ENCODE results near the gene HSPBAP1.
A peak's percentile ranks its signal among the peaks of the same experiment; 100 is the strongest.

HSPBAP1 gene

DNA sequence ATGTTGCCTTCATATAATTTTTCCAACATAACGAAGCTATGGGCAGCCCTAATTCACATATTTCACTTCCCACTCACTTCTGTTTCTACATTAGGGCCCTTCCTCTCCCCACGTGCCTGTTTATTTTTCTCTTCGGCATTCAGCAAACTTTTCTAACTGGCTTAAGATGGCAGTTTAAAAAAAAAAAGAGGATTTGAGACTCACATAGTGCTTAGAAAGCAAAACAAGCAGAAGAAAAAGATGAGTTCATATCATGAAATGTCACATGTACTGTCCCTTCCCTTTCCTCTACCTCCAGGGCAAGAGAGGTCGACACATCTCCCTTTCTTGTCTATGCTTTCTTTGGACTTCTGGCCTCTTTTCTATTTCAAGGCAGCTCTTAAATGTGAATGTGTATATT lies 31.8 kb upstream of the HSPBAP1 start:
- Histone ChIP-seq H3K9ac (ENCODE audit: low read length) (peak overlapping the region; percentile 11; the same call in 1 of the 2 replicates), H3K36me3 (replicated peaks; ENCODE audit: low read depth, low read length) (no peaks in the 10 kb centered on the region), H2AFZ (ENCODE audit: low read depth, low read length) (no peak overlapping the region), H3K4me3 (ENCODE audit: low read length) (peak overlapping the region; percentile 6), H3K4me1 (ENCODE audit: low read length) (peaks cover 14% of the 10 kb centered on the region), H3K79me2 (ENCODE audit: low read length) (no peaks in the 10 kb centered on the region), H4K20me1 (ENCODE audit: insufficient read depth, low read length) (no peaks in the 10 kb centered on the region), H3K27ac (ENCODE audit: low read length) (peak overlapping the region; percentile 34), H3K27me3 (ENCODE audit: low read depth, low read length) (no peaks in the 10 kb centered on the region), H3K9me3 (ENCODE audit: insufficient read depth, low read length) (no peaks in the 10 kb centered on the region), H3K4me2 (ENCODE audit: low read length) (peak overlapping the region; percentile 46)
- TF ChIP-seq, protein P1, sequence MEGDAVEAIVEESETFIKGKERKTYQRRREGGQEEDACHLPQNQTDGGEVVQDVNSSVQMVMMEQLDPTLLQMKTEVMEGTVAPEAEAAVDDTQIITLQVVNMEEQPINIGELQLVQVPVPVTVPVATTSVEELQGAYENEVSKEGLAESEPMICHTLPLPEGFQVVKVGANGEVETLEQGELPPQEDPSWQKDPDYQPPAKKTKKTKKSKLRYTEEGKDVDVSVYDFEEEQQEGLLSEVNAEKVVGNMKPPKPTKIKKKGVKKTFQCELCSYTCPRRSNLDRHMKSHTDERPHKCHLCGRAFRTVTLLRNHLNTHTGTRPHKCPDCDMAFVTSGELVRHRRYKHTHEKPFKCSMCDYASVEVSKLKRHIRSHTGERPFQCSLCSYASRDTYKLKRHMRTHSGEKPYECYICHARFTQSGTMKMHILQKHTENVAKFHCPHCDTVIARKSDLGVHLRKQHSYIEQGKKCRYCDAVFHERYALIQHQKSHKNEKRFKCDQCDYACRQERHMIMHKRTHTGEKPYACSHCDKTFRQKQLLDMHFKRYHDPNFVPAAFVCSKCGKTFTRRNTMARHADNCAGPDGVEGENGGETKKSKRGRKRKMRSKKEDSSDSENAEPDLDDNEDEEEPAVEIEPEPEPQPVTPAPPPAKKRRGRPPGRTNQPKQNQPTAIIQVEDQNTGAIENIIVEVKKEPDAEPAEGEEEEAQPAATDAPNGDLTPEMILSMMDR (IDR thresholded peaks at IDR 0.05; ENCODE audit: low read depth, low read length) = no peak
- no peak for TF ChIP-seq EZH2phosphoT487 (IDR thresholded peaks at IDR 0.05; ENCODE audit: low read depth)

DNA sequence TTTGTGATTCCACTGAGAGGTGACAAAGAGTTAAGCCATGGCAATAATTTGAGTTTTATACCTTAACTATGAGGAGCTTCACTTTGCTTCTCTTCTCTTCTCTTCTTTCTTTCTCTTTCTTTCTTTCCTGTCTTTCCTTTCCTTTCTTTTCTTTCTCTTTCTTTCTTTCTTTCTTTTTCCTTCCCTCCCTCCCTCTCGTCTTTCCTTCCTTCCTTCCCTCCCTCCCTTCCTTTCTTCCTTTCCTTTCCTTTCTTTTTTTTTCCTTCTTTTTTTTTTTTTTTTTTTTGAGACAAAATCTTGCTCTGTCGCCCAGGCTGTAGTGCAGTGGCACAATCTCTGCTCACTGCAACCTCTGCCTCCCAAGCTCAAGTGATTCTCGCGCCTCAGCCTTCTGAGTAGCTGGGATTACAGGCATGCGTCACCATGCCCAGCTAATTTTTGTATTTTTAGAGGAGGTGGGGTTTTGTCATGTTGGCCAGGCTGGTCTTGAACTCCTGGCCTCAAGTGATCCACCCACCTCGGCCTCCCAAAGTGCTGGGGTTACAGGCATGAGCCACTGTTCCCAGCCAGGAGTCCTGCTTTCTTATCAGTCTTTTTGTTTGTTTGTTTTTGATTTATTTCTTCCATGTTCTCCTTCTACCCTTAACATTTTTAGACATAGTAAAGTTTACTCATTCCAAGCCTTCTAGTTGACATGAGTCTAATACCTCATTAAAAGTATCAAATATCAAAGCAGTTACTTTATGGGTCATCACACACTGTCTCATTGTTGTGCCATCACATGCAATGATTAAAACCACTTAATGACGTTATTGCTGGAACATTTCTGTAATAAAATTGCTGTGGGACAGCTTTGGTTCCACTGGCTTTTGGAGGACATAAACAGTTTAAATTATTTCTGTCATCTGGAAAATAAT lies 31.1 kb upstream of the HSPBAP1 start:
- H3K36me3 ChIP-seq (replicated peaks; ENCODE audit: low read depth, low read length) = no peaks in the 10 kb centered on the region
- peak overlapping the region; percentile 6 for H3K4me3 ChIP-seq (ENCODE audit: low read length)
- no peaks in the 10 kb centered on the region for H3K79me2 ChIP-seq (ENCODE audit: low read length)
- peak overlapping the region; percentile 46 for H3K4me2 ChIP-seq (ENCODE audit: low read length)
- H3K9me3 ChIP-seq (ENCODE audit: insufficient read depth, low read length) = no peaks in the 10 kb centered on the region
- peaks cover 14% of the 10 kb centered on the region for H3K4me1 ChIP-seq (ENCODE audit: low read length)
- no peaks in the 10 kb centered on the region for H3K27me3 ChIP-seq (ENCODE audit: low read depth, low read length)
- H2AFZ ChIP-seq (ENCODE audit: low read depth, low read length) = no peak overlapping the region
- peak overlapping the region; percentile 34; the same call in 1 of the 2 replicates for H3K27ac ChIP-seq (ENCODE audit: low read length)
- TF ChIP-seq, protein P1 (IDR thresholded peaks at IDR 0.05; ENCODE audit: low read depth, low read length) = no peak
- no peak for TF ChIP-seq EZH2phosphoT487 (IDR thresholded peaks at IDR 0.05; ENCODE audit: low read depth)
- no peak overlapping the region for H3K9ac ChIP-seq (ENCODE audit: low read length)
- H4K20me1 ChIP-seq (ENCODE audit: insufficient read depth, low read length) = no peaks in the 10 kb centered on the region

DNA sequence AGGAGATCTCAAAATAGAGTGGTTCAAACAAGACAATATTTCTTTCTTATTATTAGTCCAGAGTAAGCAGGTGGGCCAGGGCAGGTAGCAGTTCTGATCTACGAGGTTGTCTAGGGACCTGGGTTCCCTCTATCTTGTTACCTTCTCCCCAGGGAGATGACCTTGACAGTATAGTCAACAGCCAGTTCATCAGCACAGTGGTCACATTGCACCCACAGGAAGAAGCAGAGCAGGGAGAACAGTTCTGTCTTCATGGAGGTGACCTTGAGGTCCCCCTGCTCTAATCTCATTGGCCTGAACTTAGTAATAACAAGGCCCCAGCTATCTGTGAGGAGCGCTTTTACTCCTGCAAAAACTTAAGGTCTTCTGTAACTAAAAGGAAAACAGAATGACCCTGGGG lies 23.0 kb upstream of the HSPBAP1 start:
- H3K4me3 ChIP-seq (ENCODE audit: low read length) = no peak overlapping the region
- no peaks in the 10 kb centered on the region for H3K27me3 ChIP-seq (ENCODE audit: low read depth, low read length)
- no peak overlapping the region for H3K27ac ChIP-seq (ENCODE audit: low read length)
- no peak overlapping the region for H3K9ac ChIP-seq (ENCODE audit: low read length)
- no peaks in the 10 kb centered on the region for H3K36me3 ChIP-seq (replicated peaks; ENCODE audit: low read depth, low read length)
- no peak overlapping the region for H3K4me2 ChIP-seq (ENCODE audit: low read length)
- no peaks in the 10 kb centered on the region for H3K9me3 ChIP-seq (ENCODE audit: insufficient read depth, low read length)
- TF ChIP-seq, protein P1 (IDR thresholded peaks at IDR 0.05; ENCODE audit: low read depth, low read length) = no peak
- TF ChIP-seq EZH2phosphoT487 (IDR thresholded peaks at IDR 0.05; ENCODE audit: low read depth) = no peak
- H3K79me2 ChIP-seq (ENCODE audit: low read length) = no peaks in the 10 kb centered on the region
- no peaks in the 10 kb centered on the region for H3K4me1 ChIP-seq (ENCODE audit: low read length)
- no peaks in the 10 kb centered on the region for H4K20me1 ChIP-seq (ENCODE audit: insufficient read depth, low read length)
- H2AFZ ChIP-seq (ENCODE audit: low read depth, low read length) = no peak overlapping the region

DNA sequence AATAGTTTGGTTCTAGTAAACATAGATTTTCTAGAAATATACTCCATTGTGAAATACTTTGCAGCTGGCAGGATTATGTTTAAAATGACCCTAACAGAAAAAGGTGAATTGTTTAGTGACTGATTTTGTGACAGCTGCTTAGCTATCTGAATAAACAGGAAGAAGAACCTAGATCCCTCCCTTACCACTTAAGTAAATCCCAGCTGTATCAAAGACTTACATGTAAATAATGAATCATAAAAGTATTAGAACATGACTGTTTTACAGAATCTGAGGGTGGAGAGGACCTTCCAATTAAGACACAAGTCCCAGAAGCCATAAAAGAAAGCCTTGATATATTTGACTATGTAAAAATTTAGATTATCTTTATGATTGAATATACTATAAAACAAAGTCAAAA lies 17.1 kb upstream of the HSPBAP1 start:
- no peak overlapping the region for H3K4me2 ChIP-seq (ENCODE audit: low read length)
- no peak for TF ChIP-seq EZH2phosphoT487 (IDR thresholded peaks at IDR 0.05; ENCODE audit: low read depth)
- TF ChIP-seq, protein P1 (IDR thresholded peaks at IDR 0.05; ENCODE audit: low read depth, low read length) = no peak

More for the DNA sequence above, 17.1 kb upstream of the HSPBAP1 start:
- Histone ChIP-seq H3K9ac (ENCODE audit: low read length) (no peak overlapping the region), H3K27me3 (ENCODE audit: low read depth, low read length) (no peaks in the 10 kb centered on the region), H3K4me1 (ENCODE audit: low read length) (no peaks in the 10 kb centered on the region), H2AFZ (ENCODE audit: low read depth, low read length) (no peak overlapping the region), H3K79me2 (ENCODE audit: low read length) (no peaks in the 10 kb centered on the region), H4K20me1 (ENCODE audit: insufficient read depth, low read length) (no peaks in the 10 kb centered on the region), H3K27ac (ENCODE audit: low read length) (no peak overlapping the region), H3K4me3 (ENCODE audit: low read length) (no peak overlapping the region), H3K36me3 (replicated peaks; ENCODE audit: low read depth, low read length) (no peaks in the 10 kb centered on the region), H3K9me3 (ENCODE audit: insufficient read depth, low read length) (no peaks in the 10 kb centered on the region)

Measured in OCI-LY3 (cell line).